Stimulated activated effector memory CD8-positive, alpha-beta T cell treated with anti-CD3 and anti-CD28 coated beads, Interleukin-12 subunit alpha, Interleukin-12 subunit beta, amount 100 ng/mL, for 72 hours (primary cell): ENCODE measurements around the gene MEX3C.

Experiments
- ATAC-seq: fragments of 150-1000 bp; cut with Tn5 transposase; 2 replicates; pipeline ENCODE4 v1.10.0; 2021
- DNase-seq, 2 donors: peaks; one replicate each; pipeline ENCODE4 v3.0.0; 2021 to 2022; ENCODE audit warnings: low spot score in 2 of 2
- H3K27ac Mint-ChIP-seq: one replicate; pipeline ENCODE4 v1.8.0; 2022; ENCODE audit warnings: mild to moderate bottlenecking, mixed read lengths
- H3K36me3 Mint-ChIP-seq: one replicate; pipeline ENCODE4 v1.8.0; 2022; ENCODE audit warnings: mild to moderate bottlenecking, mixed read lengths
- H3K4me1 Mint-ChIP-seq: one replicate; pipeline ENCODE4 v1.8.0; 2022; ENCODE audit warnings: mixed read lengths
- H3K4me3 Mint-ChIP-seq: one replicate; pipeline ENCODE4 v1.8.0; 2022; ENCODE audit warnings: mild to moderate bottlenecking, mixed read lengths
- H3K9me3 Mint-ChIP-seq: one replicate; pipeline ENCODE4 v1.8.0; 2022; ENCODE audit warnings: mixed read lengths

Gene MEX3C

DNA sequence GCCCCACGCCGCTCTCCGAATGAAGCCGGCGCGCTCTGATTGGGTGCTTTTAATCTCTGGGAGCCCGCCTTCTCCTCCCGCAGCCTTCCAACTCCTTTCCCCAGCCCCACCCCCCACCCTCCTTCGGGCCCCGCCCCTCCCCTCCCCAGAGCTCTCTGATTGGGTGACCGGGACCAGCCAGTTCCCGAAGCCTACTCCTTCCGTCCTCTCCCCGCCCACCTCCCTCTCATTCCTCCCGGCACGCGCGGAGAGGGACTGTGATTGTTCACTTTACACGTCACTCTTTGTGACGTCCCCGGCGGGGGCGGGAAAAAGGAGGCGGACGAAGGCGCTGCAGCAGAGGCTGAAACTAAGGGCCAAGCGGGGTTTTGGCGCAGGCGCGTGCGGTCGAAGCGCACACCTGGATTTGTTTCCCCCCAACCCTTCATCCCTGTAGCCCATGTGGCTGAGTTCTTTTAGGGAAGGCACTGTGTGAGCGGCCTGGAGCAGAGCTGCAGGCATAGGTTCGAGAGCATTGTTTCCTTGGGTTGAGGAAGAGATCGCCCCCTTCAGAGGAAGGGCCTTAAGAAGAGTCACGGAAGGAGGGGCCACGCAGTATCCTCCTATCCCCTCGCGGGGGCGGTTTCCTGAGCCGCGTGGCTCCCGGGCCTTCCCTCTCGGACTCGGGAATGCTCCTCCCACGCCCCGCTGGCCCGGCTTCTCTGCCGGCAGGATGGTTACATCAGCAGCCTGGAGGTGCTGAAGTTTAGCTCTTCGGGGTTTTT, at the start of gene MEX3C:
Gene MEX3C, minus strand, starts transcription at position 21 of the 764 bp plus-strand sequence. CDS start 361 bp downstream, outside the sequence.
- ATAC-seq = peak; percentile 87
- Mint-ChIP-seq H3K27ac (peak within 1 kb of the TSS; percentile 92), H3K36me3 (peaks cover 28% of the 10 kb centered on the region), H3K4me3 (peak within 1 kb of the TSS; percentile 67), H3K4me1 (peaks cover 33% of the 10 kb centered on the region), H3K9me3 (peaks cover 3% of the 10 kb centered on the region)
- DNase-seq = peak; percentile 98 to 99

DNA sequence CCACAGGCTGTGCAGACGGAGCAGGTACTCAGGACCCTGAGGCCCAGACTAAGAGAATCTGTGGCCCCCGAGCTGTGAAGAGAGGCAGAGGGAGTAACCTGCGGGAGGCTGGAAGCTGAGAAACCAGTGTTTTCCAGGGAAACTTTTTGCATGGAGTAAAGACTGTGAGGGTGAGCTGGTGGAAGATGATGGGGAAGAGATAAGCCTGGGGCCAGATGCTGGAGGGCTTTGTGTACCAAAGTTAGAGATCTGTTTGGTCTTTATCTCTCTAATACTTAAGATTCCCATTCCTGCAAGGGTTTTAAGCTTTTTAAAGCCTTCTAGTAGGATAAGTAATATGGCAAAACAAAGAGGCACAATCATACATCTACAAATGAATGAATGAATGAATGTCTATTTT, 43.7 kb upstream of the MEX3C start:
- Mint-ChIP-seq H3K4me3 (no peak overlapping the region), H3K27ac (no peak overlapping the region), H3K36me3 (no peaks in the 10 kb centered on the region), H3K9me3 (no peaks in the 10 kb centered on the region), H3K4me1 (peaks cover 2% of the 10 kb centered on the region)
- ATAC-seq = no peak
- no peak for DNase-seq

DNA sequence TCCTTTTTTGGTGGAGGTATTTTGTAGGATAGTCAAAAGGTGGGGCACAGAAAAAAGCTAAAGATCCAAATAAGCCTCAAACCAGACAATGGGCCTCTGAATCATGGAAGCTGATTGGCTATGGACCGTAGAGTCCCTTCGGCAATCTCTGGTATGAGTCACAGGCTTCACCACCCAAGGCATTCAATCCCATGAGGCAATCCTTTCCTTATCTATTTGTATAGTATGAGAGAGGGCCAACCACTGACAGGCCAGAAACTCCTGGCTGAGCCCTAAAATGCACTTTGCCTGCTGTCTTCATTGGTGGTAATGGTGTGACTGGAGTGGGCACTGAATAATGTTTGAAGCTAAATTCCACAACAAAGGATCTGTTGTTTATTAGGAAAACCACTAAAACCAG, 38.7 kb upstream of the MEX3C start:
- Mint-ChIP-seq H3K4me1 (peaks cover 23% of the 10 kb centered on the region), H3K36me3 (no peaks in the 10 kb centered on the region), H3K27ac (no peak overlapping the region), H3K4me3 (no peak overlapping the region), H3K9me3 (no peaks in the 10 kb centered on the region)
- no peak for DNase-seq
- ATAC-seq = peak; percentile 22

DNA sequence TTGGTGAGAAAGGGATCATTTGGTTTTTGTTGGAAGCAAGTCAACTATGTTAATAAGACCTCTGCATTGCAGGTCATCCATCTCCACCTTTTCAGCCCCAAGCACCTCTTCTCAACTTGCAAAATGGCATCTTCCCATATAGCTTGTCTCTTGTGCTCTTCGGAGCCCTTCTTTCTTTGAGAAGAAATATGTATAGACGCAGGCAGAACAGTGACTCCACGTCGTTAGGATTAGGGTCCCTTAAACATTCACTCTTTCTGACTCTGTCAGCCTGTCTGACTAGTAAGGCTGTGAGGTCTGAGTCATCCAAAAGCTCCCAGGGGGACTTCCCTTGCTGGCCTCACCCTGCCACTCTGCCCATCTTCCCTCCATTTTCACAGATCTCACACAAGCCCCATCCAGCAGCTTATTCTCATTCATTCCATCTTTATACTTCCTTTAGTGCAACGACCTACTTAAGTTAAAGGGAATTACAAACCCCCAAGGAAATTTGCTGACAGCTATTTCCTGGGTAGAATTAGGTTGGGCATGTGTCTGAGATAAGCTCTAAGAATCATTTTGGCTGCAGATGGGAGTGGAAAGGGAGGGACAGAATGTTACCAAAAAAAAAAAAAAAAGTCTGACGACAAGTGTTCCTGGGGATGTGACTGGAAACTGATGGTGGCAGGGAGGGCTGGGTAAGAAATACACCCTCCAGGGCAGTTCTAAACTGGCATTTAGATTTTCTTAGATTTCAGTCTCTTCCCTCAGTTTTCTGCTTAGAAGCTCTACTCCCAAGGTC, 37.7 kb upstream of the MEX3C start:
- ATAC-seq (peak; percentile 99), DNase-seq (peak in 1 of 2 donors; percentile 61)
- Mint-ChIP-seq H3K4me3 (peak overlapping the region; percentile 20), H3K27ac (peak overlapping the region; percentile 4), H3K4me1 (peaks cover 23% of the 10 kb centered on the region), H3K36me3 (no peaks in the 10 kb centered on the region), H3K9me3 (no peaks in the 10 kb centered on the region)

DNA sequence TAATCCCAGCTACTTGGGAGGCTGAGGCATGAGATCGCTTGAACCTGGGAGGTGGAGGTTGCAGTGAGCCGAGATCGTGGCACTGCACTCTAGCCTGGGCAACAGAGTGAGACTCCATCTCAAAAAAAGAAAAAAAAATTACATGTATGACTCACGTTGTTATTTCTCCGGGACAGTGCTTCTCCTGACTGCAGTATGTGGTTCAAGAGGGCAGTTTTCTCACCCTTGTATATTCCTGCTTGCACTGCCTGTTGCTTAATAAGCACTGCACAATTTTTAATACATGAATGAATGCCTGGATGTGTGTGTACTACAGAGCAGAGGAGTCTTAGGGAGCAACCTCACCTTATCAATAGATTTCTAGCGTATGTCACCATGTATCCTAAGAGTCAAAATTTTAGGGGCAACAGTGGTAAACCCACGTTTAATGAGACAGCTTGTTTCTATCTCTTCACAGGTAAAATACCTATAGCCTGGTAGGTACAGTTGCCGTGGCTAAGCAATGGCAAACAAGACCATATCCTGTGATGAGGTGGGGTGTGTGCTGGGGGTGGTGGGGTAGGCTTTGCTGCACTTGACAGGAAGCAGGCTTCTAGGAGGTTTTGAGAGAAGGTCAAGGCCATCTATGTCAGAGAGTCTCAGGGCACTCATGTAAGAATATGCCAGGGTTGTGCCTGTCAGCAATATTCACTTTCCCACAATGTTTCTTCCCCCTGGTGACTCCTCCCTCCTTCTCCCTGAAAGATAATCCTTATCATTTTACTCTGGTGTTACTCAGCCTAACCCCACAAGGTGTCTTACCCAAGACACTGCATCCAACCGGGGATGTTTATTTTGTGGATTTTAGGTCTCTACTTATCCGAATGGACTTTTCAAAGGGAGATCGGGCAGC, 36.9 kb upstream of the MEX3C start:
- ATAC-seq = peak; percentile 52
- H3K4me3 Mint-ChIP-seq = peak overlapping the region; percentile 20
- H3K4me1 Mint-ChIP-seq = peaks cover 23% of the 10 kb centered on the region
- no peak for DNase-seq
- H3K27ac Mint-ChIP-seq = peak overlapping the region; percentile 4
- H3K9me3 Mint-ChIP-seq = no peaks in the 10 kb centered on the region
- H3K36me3 Mint-ChIP-seq = no peaks in the 10 kb centered on the region

DNA sequence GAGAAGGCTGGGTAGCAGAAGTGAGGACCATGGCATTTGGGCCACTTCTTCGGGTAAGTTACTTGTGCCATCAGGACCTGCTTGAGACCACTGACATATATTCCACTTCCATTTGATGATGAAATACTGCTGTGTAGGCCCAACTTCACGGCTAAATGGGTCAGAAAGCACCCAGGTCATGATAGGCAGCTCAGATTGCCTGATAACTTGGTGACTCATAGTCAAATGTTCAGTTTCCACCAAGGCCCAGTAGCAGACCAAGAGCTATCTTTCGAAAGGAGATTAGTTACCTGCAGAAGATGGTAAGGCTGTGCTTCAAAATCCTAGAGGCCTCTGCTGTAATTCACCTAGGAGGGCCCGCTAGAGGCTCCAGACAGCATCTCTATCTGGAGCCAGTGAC, 31.8 kb upstream of the MEX3C start:
- H3K27ac Mint-ChIP-seq = no peak overlapping the region
- H3K4me3 Mint-ChIP-seq = no peak overlapping the region
- H3K9me3 Mint-ChIP-seq = no peaks in the 10 kb centered on the region
- DNase-seq (no peak), ATAC-seq (peak; percentile 57)
- no peaks in the 10 kb centered on the region for H3K36me3 Mint-ChIP-seq
- H3K4me1 Mint-ChIP-seq = peaks cover 2% of the 10 kb centered on the region

DNA sequence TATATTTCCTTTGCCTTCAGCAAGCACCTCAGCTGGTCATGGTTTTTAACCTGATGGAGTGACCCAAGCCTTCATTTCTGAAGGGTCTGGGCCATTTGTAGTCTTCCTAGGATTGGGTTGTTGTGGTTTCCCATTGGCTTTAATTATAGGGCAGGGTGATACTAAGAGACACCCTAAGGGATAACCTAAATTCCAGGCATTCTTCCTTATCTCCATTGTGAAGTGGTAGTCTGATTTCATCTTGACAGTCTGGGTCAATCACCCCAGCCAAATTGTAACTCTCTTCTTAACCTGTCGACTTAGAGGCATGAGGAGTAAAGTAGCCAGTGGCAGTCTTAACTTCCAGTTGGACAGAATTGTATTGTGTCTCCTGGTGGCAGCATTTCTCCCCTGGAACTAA, 30.2 kb upstream of the MEX3C start:
- H3K4me3 Mint-ChIP-seq = no peak overlapping the region
- H3K27ac Mint-ChIP-seq = no peak overlapping the region
- ATAC-seq (no peak), DNase-seq (no peak)
- H3K9me3 Mint-ChIP-seq = no peaks in the 10 kb centered on the region
- H3K4me1 Mint-ChIP-seq = no peaks in the 10 kb centered on the region
- no peaks in the 10 kb centered on the region for H3K36me3 Mint-ChIP-seq

DNA sequence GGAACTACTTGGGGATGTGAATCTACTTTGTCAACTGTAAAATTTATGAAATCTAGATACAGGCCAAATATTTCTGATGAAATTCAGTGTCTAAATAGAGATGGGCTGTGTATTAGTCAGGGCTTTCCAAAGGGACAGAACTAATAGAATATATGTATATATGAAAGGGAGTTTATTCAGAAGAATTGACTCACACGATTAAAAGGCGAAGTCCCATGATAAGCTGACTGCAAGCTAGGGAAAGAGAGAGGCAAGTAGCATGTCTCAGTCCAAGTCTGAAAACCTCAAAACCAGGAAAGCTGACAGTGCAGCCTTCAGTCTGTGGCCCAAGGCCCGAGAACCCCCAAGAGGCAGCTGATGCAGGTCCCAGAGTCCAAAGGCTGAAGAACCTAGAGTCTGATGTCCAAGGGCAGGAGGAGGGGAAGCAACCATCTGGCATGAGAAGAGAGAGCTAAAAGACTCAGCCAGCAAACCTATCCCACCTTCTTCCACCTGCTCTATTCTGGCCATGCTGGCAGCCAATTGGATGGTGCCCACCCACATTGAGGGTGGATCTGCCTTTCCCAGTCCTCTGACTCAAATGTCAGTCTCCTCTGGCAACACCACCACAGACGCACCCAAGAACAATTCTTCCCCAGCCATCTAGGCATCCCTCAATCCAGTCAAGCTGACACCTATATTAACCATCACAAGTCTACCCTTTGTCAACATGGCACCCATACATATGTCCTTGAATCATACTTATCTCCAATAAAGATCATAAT, 29.3 kb upstream of the MEX3C start:
- no peaks in the 10 kb centered on the region for H3K36me3 Mint-ChIP-seq
- ATAC-seq (no peak), DNase-seq (no peak)
- no peaks in the 10 kb centered on the region for H3K4me1 Mint-ChIP-seq
- H3K27ac Mint-ChIP-seq = no peak overlapping the region
- no peak overlapping the region for H3K4me3 Mint-ChIP-seq
- peaks cover 3% of the 10 kb centered on the region for H3K9me3 Mint-ChIP-seq

DNA sequence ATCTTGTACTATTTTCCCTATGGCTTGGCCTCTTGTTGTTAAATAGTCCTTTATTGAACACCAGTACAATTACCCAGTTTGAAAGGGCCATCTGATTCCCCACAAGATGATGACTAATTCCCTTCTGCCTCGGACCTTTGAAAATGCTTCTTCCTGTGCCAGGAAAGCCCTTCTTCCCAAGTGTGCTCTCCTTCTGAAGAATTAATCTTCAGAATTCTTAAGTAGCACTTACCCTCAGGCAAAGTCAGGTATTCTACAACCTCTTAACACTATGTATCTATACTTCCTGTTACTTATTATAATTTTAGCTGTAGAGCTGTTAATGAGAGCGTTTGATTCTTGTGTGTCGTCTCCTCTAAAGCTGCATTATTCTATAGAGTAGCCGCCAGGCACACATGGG, 28.6 kb upstream of the MEX3C start:
- ATAC-seq = no peak
- no peak for DNase-seq
- Mint-ChIP-seq H3K36me3 (no peaks in the 10 kb centered on the region), H3K9me3 (peaks cover 6% of the 10 kb centered on the region), H3K4me1 (no peaks in the 10 kb centered on the region), H3K27ac (no peak overlapping the region), H3K4me3 (no peak overlapping the region)

DNA sequence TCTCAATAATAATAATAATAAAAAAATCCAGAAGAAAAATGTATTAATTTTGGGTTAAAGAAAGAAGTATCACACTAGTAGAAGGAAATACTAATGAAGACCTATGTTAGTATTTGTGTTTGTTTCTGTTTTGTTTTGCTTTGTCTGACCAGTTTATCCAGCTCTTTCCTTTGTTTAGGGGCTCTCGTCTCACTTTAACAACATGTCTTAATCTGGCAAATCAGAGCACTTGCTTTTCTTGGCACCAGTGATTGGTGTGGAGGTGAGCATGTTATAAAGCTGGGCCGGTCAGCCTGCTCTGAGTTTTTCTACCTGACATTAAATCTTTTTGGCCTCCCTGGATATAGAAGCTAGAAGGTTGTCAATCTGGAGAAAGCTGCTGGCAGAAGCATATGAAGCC, 15.1 kb upstream of the MEX3C start:
- no peak overlapping the region for H3K27ac Mint-ChIP-seq
- H3K4me3 Mint-ChIP-seq = no peak overlapping the region
- H3K4me1 Mint-ChIP-seq = peaks cover 17% of the 10 kb centered on the region
- H3K9me3 Mint-ChIP-seq = no peaks in the 10 kb centered on the region
- H3K36me3 Mint-ChIP-seq = peaks cover 6% of the 10 kb centered on the region
- peak in 1 of 2 donors; percentile 17 for DNase-seq
- no peak for ATAC-seq

DNA sequence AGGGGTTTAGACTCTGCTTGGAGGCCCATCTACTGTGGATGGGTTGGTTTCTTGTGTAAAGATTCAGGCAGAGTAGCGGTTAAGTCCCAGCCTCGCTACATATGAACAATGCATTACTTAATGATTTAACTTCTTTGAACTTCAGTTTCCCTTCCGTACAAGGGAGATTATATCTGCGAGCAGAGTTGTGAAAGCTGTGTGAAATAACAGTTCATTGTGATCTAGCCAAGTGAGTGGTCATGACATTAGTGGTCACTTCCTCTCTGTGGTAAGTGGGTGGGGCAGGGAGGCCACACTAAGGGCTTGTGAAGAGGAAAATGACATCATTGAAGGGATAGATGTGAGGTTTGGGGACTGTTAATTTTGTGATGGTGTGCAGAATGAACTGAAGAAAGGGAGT, 14.1 kb upstream of the MEX3C start:
- DNase-seq = peak; percentile 42 to 84
- no peaks in the 10 kb centered on the region for H3K9me3 Mint-ChIP-seq
- peak overlapping the region; percentile 81 for H3K27ac Mint-ChIP-seq
- H3K4me1 Mint-ChIP-seq = peaks cover 17% of the 10 kb centered on the region
- ATAC-seq = peak; percentile 98
- peaks cover 6% of the 10 kb centered on the region for H3K36me3 Mint-ChIP-seq
- H3K4me3 Mint-ChIP-seq = peak overlapping the region; percentile 33

DNA sequence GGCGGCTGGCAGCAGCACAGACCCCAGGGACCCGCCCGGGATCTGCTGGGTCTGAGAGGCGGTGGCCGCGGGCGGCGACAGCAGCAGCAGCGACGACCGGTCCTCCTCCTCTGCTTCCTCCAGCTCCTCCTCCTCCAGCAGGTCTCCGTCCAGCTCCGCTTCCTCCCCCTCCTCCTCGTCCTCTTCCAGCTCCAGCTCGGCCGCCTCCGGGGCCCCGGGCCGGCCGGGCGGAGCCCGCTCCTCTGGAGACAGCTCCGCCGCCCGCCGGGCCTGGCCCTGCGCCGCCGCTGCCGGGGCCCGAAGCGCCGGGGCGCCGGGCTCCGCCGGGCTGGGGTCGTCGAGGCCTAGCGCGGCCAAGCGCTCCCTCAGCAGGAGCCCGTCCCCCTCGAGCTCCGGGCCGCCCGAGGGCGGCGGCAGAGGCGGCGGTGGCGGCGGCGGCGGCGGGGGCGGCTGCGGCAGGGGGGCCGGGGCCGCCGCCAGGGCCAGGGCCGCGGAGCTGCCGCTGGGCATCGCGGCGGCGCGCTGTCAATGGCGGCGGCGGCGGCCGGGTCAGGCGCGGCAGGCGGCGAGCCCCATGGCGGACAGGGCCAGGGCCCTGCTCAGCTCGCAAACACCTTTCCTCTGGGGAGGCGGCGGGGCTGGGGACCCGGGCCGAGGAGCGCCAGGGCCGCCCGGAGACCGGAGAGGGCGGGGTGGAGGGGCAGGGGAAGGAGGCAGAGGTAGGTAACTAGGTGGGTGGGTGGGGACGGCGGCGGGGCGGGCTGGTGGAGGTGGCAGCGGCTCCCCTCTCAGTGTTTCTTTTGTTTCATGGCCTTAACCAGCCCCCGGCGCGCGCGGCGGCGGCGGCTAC, 445 bp downstream of the MEX3C start:
- Mint-ChIP-seq H3K9me3 (peaks cover 3% of the 10 kb centered on the region), H3K4me1 (peaks cover 40% of the 10 kb centered on the region), H3K27ac (peak overlapping the region; percentile 92), H3K4me3 (peak overlapping the region; percentile 67), H3K36me3 (peaks cover 28% of the 10 kb centered on the region)
- peak; percentile 75 to 80 for DNase-seq
- peak; percentile 52 for ATAC-seq

DNA sequence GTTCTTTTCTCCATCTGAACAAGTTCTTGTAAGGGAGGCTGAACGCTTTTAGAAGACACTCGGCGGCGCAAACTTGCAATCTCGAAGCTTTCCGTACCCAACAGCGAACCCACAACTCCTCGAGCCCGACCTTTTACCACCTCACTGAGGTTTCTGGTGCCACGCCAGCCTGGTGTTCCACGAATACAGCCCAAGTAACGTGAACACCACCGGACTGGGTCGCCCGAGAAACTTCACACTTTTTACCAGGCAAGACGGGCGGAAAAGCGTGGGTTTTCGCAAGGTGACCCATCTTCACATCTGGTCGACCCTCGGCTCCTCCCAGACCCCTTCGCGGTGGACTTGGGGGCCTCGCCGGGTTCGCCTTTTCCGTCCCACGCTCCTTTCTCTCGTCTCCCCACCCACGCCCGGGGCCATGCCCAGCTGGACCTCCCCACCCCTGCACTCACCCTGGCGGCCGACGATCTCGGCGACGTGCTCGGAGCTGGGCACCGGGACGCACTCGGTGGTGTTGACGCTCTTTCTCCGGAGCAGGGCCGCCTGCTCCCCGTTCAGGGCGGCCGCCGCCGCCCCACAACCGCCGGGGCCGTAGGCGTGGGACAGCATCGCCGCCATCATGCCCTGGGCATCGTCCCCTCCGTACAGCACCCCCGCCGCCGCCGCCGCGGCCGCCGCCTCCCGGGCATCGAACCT, 1.2 kb downstream of the MEX3C start:
- H3K4me1 Mint-ChIP-seq = peaks cover 46% of the 10 kb centered on the region
- H3K27ac Mint-ChIP-seq = peak overlapping the region; percentile 92
- peak; percentile 4 for ATAC-seq
- DNase-seq = peak; percentile 40 to 86
- H3K36me3 Mint-ChIP-seq = peaks cover 28% of the 10 kb centered on the region
- peaks cover 3% of the 10 kb centered on the region for H3K9me3 Mint-ChIP-seq
- peak overlapping the region; percentile 67 for H3K4me3 Mint-ChIP-seq
